HG03097 (cell line): ENCODE results near the gene SREBF2.

ENCODE experiments used
- ATAC-seq: cut with Tn5 transposase; IDR thresholded peaks from one replicate; pipeline ENCODE4 v1.9.1; 2021; ENCODE audit not compliant: unreplicated experiment, low FRiP score

Gene SREBF2

DNA sequence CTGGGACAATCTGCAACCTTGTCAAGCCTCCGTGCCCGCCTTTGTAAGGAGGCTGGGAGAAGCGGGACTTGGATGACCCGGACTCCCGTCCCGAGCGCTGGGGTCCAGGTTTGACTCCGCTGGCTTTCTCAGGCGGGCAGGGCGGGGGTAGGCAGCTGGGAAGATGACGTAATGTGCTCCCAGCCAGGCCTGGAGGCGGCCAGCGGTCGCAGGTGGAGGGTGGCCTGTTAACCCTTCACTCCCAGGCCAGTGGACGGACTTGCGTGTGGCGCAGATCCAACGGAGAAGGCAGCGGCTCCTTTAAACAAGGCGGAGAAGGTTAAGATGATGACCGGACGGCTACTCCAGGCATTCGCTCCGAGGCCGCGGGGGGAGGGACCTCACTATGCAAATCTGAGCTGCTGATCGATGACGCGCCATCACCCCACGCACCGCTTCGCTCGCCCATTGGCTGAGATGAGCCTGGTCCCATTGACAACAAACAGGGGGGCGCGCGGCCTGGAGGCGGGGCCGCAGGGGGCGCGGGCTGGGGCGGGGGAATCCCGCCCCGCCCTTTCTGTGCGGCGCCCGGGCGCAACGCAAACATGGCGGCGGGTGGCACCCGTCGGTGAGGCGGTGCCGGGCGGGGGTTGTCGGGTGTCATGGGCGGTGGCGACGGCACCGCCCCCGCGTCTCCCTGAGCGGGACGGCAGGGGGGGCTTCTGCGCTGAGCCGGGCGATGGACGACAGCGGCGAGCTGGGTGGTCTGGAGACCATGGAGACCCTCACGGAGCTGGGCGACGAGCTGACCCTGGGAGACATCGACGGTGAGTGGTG, at the start of gene SREBF2:
Gene SREBF2 (plus strand): TSS at position 553 of the 816 bp plus-strand sequence. CDS start 166 bp downstream, at position 719.
- peak; percentile 87 for ATAC-seq

GRCh38 chr22:41787331-41787730, 45.6 kb upstream of the SREBF2 start:
- ATAC-seq, result no peak

DNA sequence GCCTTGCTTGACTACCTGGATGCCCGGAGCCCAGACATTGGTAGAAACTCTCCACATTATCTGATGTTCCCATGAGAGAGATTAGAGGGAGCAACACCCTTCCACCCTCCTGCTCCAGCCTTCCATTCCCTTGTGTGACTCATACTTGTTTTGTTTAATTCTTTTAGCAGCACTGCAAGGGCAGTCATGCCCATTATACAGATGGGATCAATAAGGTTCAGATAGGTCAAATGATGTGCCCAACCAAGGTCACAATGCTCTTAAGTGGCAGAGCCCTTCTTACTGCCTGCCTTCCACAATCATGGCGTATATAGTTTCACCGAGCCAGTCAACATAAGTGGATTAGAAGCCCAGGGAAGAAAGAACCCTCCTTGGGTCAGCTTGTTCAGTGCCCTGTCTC, 39.0 kb upstream of the SREBF2 start:
- ATAC-seq, result no peak

- no peak for ATAC-seq
Observed at GRCh38 chr22:41798736-41799135, 34.2 kb upstream of the SREBF2 start.

DNA sequence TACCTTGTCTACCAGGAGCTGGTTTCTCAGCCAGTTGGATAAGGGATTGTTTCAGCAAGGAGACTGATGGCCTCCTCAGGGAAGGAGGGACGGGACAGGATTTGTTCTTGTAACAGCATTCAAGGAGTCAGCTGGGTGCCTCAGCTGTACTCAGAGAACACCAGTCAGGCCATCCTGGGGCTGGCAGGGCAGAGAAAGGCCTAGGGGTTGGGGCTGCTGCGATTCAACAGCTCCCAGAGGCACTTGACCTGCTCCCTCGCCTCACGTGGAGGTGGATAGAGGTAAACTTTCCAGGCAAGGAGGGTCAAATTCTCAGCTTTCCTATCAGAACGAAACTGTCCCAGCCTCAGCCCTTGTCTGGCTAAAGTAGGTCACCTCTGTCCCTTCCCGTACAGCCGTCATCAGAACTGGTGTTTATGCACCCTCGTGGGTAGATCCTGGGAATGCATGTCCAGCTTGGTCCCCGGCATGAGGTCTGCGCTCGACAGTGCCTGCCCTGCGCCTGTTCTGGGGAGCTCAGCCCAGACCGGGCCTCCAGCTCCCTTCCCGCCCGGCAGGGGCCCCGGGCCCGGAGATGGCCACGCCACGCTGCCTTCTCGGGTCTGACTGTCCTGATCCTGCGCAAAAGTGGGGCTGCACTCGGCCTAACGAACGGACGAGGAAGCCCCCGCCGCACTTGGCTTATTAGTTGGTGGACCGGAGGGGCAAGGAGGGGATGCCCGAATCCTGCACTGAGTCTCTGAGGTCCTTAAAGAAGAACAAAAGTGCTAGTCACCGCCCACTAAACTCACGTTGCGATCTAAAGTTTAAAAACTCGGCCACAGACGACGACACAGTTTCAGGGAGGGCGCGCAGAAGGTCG, 33.2 kb upstream of the SREBF2 start:
- no peak for ATAC-seq

DNA sequence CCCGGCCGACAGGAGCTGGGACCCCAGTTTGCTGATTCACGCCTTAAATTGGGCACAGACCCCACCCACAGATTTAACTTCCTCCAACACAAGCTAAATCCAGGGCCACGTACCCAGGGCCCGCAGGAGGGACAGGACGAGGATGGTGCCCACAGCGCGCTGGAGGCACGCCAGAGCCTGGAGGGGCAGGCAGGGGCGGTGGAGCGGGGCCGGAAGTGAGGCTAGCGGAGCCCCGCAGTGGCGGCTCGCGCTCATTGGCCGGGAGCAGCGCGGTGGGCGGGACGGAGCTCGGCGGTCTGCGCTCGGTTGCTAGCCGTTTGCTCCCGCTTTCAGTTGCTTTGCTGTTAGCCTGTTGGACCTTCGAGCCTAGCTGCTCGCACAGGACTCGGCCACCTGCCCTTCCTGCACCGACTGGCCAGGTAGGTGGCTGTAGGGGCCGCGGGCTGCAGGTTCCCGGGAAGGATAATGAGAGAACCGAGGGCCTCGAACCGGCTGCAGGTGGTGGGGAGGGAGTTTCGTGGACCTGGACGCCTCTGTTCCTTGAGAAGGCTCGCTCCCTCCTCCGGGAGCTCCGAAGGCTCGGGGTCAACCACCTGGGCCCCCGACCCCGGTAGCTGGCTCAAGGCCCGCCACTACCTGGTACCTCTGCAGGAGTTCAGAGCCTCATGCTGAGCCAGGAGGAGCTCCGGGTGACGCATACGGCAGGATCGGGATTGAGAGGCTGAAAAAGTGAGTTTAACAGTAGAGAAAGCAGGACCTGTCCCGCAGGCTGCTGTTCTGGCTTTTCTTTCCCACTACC, 32.4 kb upstream of the SREBF2 start, which contains the start of gene CCDC134:
Gene CCDC134 (plus strand): TSS at position 332 of the 799 bp plus-strand sequence. CDS start 8,212 bp downstream, outside the sequence.
- ATAC-seq, result peak; percentile 89

DNA sequence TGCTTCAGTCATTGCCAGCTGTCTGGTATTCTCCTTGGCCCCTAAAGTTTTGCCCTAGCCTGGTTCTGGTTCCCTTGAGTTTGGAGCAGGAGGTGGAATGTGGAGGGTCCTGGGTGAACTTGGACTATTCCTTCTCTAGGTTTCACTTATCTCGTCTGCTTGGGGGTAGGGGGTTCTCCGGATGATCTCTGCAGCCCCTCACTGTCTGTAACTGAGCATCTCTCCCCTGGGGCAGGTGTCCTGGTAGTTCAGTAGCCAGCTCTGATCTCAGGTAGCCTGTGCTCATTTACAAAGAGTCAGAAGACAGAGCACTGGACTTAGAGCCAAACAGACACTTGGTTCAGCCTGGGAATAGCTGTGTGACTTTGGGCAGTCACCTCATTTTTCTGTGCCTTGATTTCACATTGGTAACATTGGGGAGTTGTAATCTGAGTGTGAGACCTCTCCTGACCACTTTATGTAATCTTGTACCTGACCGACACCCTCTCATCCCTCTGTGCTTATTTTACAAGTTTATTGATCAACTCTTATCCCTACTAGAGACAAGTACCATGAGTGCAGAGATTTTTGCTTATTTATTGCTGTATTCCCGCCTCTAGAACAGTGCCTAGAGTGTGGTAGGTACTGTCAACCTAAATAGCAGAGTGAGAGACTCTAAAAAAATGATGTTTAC, 31.6 kb upstream of the SREBF2 start:
- ATAC-seq, result no peak

- no peak for ATAC-seq
Observed at GRCh38 chr22:41801886-41802285, 31.0 kb upstream of the SREBF2 start.

DNA sequence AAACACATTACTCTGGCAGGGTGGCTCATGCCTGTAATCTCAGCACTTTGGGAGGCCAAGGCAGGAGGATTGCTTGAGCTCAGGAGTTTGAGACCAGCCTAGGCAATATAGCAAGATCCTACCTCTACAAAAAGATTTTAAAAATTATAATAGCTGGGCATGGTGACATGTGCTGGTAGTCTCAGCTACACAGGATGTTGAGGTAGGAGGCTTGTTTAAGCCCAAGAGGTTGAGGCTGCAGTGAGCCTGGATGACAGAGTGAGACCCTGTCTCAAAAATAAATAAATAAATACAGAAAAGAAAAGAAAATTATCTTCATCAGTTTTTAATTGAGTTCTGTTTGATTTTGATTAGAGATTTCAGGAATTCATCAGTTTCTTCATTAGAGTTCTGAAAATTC, 27.3 kb upstream of the SREBF2 start:
- no peak for ATAC-seq

DNA sequence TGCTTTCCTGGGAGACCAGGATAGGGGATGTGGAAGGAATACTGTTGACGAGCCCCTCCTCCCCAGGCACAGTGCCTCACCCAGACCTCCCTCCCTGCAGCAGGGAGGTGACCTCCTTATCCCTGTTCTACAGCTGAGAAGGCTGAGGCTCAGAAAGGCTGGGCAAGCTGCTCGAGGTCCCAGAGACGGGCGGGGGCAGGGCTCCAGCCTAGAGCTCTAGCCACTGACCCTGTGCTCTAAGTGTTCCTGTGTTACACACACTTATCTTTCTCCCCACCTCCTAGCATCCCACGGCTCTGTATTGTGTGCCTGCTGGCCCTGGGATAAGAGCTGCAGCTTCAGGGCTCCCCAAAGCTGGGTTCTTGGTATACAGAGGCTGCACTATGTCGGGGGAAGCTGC, 24.5 kb upstream of the SREBF2 start:
- no peak for ATAC-seq

GRCh38 chr22:41810022-41810421, 22.9 kb upstream of the SREBF2 start:
- no peak for ATAC-seq

GRCh38 chr22:41812805-41813545, 19.9 kb upstream of the SREBF2 start:
- ATAC-seq, result no peak

DNA sequence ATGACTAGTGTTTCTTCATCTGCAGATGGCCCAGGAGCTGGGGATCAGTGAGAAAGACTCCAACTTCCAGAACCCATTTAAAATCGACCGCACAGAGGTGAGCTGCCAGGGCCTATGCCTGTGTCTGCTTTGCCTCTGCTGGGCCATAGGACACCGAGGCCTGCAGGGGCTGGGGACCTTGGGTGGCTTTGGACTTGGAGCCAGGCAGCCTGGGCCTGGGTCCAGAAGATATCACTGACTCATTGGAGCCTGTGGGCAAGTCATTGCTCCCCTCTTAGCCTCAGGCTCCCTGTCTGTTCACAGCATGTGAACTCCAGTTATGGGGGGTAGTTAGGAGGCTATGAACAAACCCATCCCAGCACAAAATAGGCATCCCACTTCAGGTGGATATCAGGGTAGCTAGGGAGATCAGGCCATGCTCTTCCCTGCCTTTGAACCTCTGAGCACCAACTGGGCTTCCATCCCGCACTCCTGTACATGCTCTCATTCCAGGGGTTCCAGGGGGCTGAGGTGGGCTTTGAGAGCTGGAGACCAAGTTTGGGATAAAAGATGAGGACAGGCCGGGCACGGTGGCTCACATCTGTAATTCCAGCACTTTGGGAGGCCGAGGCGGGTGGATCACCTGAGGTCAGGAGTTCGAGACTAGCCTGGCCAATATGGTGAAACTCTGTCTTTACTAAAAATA, 19.0 kb upstream of the SREBF2 start:
- no peak for ATAC-seq

DNA sequence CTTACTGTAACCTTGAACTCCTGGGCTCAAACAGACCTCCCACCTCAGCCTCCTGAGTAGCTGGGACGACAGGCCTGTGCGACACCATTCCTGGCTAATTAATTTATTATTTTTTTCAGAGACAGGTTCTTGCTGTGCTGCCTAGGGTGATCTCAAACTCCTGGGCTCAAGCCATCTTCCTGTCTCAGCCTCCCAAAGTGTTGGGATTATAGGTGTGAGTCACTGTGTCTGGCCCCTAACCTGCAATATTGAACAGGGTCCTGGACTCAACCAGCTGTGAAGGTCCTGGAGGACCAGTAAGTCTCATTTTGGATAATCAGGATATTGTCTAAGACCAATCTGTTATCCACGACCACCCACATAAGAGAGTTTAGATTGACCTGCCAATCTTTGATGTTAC, 17.2 kb upstream of the SREBF2 start:
- ATAC-seq, result no peak

- no peak for ATAC-seq
Observed at GRCh38 chr22:41816241-41816640, 16.7 kb upstream of the SREBF2 start.

DNA sequence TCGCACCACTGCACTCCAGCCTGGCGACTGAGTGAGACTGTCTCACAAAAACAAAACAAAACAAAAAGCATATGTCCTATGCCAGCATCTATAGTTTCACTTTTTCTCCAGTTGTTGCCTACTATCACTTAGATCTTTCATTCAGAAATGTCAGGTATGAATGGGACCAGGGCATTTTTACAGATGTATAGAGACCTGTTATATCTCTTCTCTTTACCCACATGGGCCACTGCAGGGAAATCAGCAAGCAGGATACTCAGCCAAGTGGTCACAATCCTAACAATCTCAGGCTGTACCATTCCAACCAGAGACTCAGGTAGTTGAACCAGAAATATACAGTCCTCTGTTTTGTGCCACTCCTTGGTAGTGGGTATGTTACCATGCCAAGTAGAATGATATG, 16.0 kb upstream of the SREBF2 start:
- no peak for ATAC-seq

GRCh38 chr22:41818011-41818410, 14.9 kb upstream of the SREBF2 start:
- ATAC-seq, result no peak

- no peak for ATAC-seq
Observed at GRCh38 chr22:41818596-41818995, 14.3 kb upstream of the SREBF2 start.

DNA sequence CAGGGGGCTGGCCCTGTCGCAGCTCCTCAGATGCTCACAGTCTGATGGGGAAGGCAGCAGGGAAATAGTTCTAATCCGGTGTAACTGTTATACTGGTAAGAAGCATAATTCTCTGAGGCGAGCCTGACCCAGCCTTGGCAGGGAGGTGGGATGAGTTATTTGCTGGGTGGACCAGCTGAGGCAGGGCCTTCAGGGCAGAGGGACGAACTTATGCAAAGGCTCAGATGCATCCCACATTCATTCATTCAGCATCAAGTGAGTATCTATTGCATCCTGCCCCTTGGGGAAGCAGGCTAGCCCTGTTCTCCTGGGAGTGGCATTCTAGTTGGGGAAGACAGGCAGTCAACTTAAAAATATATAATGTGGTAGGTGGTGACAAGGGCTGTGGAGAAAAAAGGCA, 13.6 kb upstream of the SREBF2 start:
- ATAC-seq, result no peak
